GM23248 (cell line): ENCODE measurements around the gene ENTHD1.

ENCODE experiments used
- EZH2 ChIP-seq: fragments of 200-600 bp; sonication (generic); IDR thresholded peaks from 2 replicates; pipeline ENCODE4 v1.6.1; 2018; ENCODE audit warnings: antibody characterized with exemption, mild to moderate bottlenecking; ENCODE audit not compliant: insufficient read depth, poor library complexity, severe bottlenecking
- EZH2phosphoT487 ChIP-seq: fragments of 200-600 bp; sonication (generic); IDR thresholded peaks from 2 replicates; pipeline ENCODE4 v1.6.1; 2018; ENCODE audit warnings: antibody characterized with exemption, moderate library complexity, mild to moderate bottlenecking, low read depth; ENCODE audit not compliant: insufficient read depth

- TF ChIP-seq EZH2phosphoT487, result no peak
- TF ChIP-seq EZH2, result no peak
These were observed 199.5 kb downstream of the ENTHD1 start for GRCh38 chr22:39693943-39694500.
